RWPE2 (cell line): ENCODE results near the gene ZBTB12.
"Not testable (repeated sequence)": the region's sequence is repeated elsewhere in the genome, so short reads cannot be mapped to it uniquely, and the experiment has no call there.

Source experiments
- ATAC-seq: fragments of 200-7000 bp; cut with Tn5 transposase; 3 replicates; pipeline ENCODE4 v1.9.1; 2021; ENCODE audit warnings: low read depth
- DNase-seq: peaks from one replicate; pipeline ENCODE4 v3.0.0-alpha.2; 2020; ENCODE audit warnings: low spot score
- H3K27ac ChIP-seq: fragments of 450-650 bp; 2 replicates; pipeline ENCODE4 v1.5.1; 2017; ENCODE audit warnings: mild to moderate bottlenecking; ENCODE audit not compliant: poor library complexity, severe bottlenecking
- H3K27me3 ChIP-seq: fragments of 250-450 bp; sonication (Bioruptor Pico); 2 replicates; pipeline ENCODE4 v1.5.1; 2021; ENCODE audit warnings: mild to moderate bottlenecking, moderate library complexity; ENCODE audit not compliant: insufficient read depth, poor library complexity, severe bottlenecking
- H3K36me3 ChIP-seq: fragments of 250-450 bp; sonication (Bioruptor Pico); 2 replicates; pipeline ENCODE4 v1.5.1; 2020; ENCODE audit warnings: low read depth, mild to moderate bottlenecking, moderate library complexity
- H3K4me1 ChIP-seq: fragments of 250-450 bp; sonication (Bioruptor Pico); 2 replicates; pipeline ENCODE4 v1.5.1; 2021; ENCODE audit warnings: mild to moderate bottlenecking, moderate library complexity; ENCODE audit not compliant: insufficient read depth, poor library complexity, severe bottlenecking
- H3K4me3 ChIP-seq: fragments of 250-450 bp; sonication (Bioruptor Pico); 2 replicates; pipeline ENCODE4 v1.5.1; 2021; ENCODE audit warnings: mild to moderate bottlenecking, moderate library complexity; ENCODE audit not compliant: severe bottlenecking
- H3K9me3 ChIP-seq: fragments of 250-450 bp; sonication (Bioruptor Pico); 2 replicates; pipeline ENCODE4 v1.5.1; 2021; ENCODE audit warnings: mild to moderate bottlenecking, moderate library complexity; ENCODE audit not compliant: severe bottlenecking
- CTCF ChIP-seq: fragments of 450-650 bp; IDR thresholded peaks from one replicate; pipeline ENCODE4 v1.5.1; 2017; ENCODE audit warnings: mild to moderate bottlenecking, moderate library complexity; ENCODE audit not compliant: poor library complexity, severe bottlenecking

Gene ZBTB12

DNA sequence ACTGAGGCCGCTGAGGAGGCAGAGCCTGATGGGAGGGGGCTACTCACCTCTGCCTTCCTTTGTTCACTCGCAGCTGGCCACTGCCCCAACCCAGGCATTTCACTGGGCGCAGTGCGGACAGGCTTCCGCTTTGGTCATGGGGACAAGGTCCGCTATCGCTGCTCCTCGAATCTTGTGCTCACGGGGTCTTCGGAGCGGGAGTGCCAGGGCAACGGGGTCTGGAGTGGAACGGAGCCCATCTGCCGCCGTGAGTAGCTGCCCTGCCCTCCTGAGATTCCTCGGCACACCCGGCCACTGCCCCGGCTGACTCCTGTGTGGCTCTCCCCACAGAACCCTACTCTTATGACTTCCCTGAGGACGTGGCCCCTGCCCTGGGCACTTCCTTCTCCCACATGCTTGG, 31.7 kb upstream of the ZBTB12 start:
- no peak for TF ChIP-seq CTCF
- Histone ChIP-seq H3K36me3 (no peaks in the 10 kb centered on the region), H3K4me3 (no peak overlapping the region), H3K4me1 (no peaks in the 10 kb centered on the region), H3K27ac (no peak overlapping the region), H3K27me3 (no peaks in the 10 kb centered on the region), H3K9me3 (peaks cover 1% of the 10 kb centered on the region)
- DNase-seq (no peak), ATAC-seq (no peak)

DNA sequence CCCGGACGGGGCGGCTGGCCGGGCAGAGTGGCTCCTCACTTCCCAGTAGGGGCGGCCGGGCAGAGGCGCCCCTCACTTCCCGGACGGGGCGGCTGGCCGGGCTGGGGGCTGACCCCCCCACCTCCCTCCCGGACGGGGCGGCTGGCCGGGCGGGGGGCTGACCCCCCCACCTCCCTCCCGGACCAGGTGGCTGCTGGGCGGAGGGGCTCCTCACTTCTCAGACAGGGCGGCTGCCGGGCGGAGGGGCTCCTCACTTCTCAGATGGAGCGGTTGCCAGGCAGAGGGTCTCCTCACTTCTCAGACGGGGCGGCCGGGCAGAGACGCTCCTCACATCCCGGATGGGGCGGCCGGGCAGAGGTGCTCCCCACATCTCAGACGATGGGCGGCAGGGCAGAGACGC, 30.3 kb upstream of the ZBTB12 start:
- not testable (repeated sequence) for H3K4me1 ChIP-seq, H3K27ac ChIP-seq, H3K4me3 ChIP-seq, H3K27me3 ChIP-seq, H3K9me3 ChIP-seq, ATAC-seq, H3K36me3 ChIP-seq, DNase-seq

- H3K27ac ChIP-seq = no peak overlapping the region
- DNase-seq (no peak), ATAC-seq (no peak)
- no peaks in the 10 kb centered on the region for H3K36me3 ChIP-seq
- H3K9me3 ChIP-seq = peaks cover 1% of the 10 kb centered on the region
- no peak for TF ChIP-seq CTCF
- no peaks in the 10 kb centered on the region for H3K27me3 ChIP-seq
- no peak overlapping the region for H3K4me3 ChIP-seq
- no peaks in the 10 kb centered on the region for H3K4me1 ChIP-seq
These were observed 29.1 kb upstream of the ZBTB12 start for GRCh38 chr6:31930962-31931361.

- no peak for ATAC-seq
- TF ChIP-seq CTCF = no peak
- no peak for DNase-seq
- Histone ChIP-seq H3K27me3 (no peaks in the 10 kb centered on the region), H3K4me3 (no peak overlapping the region), H3K4me1 (no peaks in the 10 kb centered on the region), H3K9me3 (peaks cover 1% of the 10 kb centered on the region), H3K36me3 (no peaks in the 10 kb centered on the region), H3K27ac (no peak overlapping the region)
These were observed 26.7 kb upstream of the ZBTB12 start for GRCh38 chr6:31928672-31928939.

DNA sequence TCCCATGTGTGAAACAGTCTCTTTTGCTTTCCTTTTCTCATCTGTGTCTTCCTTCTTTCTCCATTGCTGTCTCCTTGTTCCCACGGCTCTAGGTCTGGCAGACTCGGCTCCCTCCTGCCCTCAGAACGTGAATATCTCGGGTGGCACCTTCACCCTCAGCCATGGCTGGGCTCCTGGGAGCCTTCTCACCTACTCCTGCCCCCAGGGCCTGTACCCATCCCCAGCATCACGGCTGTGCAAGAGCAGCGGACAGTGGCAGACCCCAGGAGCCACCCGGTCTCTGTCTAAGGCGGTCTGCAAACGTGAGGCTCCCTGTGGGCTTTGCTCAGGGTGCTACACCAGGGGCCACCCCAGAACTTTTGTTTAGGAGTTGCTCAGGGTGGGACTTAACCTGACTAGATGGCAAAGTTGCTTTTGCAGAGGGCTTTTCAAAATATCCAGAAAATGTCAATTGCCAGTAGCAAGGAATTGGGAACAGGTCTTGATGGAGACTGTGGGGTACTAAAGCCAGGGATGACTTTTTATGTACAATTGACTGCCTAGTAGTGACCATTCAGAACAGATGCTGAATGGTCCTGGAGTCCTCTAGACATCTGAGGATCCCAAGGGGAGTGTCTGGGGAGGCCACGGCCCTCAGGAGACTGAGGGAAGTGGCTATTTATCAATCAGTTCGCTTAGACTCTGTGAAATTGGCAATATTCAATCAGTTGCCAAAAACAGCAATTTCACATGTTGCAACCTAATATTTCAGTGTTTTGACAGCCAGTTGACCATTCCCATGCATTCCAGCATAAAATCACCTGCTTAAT, 26.2 kb upstream of the ZBTB12 start:
- Histone ChIP-seq H3K4me3 (no peak overlapping the region), H3K27ac (no peak overlapping the region), H3K27me3 (no peaks in the 10 kb centered on the region), H3K9me3 (peaks cover 1% of the 10 kb centered on the region), H3K4me1 (no peaks in the 10 kb centered on the region), H3K36me3 (no peaks in the 10 kb centered on the region)
- ATAC-seq (no peak), DNase-seq (no peak)
- no peak for TF ChIP-seq CTCF
